Left colon (tissue), 2 donors: ENCODE results near the gene RIT1. TPM values are rescaled to one million over a fixed set of nuclear protein-coding genes. Genes with fewer than 3 reads are reported as not detected.

ENCODE experiments used
- ATAC-seq: fragments of 200-7000 bp; cut with Tn5 transposase; one replicate; pipeline ENCODE4 v1.9.1; 2020; ENCODE audit warnings: mild to moderate bottlenecking, moderate library complexity
- DNase-seq, 2 donors: peaks; one replicate each; pipeline ENCODE4 v3.0.0-alpha.2; 2020
- intact Hi-C, 2 donors: fragments of 100-400 bp; cut with DNase I in 1 of 2; cut with micrococcal nuclease in 1 of 2; formaldehyde crosslinking; loops; one replicate each; pipeline versions ENCODE4 v1.11.2 to v1.14.0; 2022; cut with DNase I, micrococcal nuclease
- long read RNA-seq: library from polyadenylated mRNA; unstranded; transcript quantifications from one replicate; pipeline ENCODE4 v2.0.0, GENCODE V29; 2021
- total RNA-seq, 2 donors: library from RNA; stranded (reverse); fragmentation: NEBNext Ultra II Directional; extraction: Animal tissue kit (Norgen Biotek cat#: 25700); gene quantifications; one replicate each; pipeline ENCODE4 v1.2.1, GENCODE V29; 2021
- donor health status: DM: no; HTN: no; CAD: no.
- donor health status: DM: yes; HTN: yes; CAD: no.

The RIT1 gene
- 10 to 100 TPM; 21.5 to 26.3 TPM for total RNA-seq
- long read RNA-seq, transcript RIT1-202 (6 exons, 3,445 nt), result major isoform, 10 of 10 reads
- long read RNA-seq, partial matches to known transcripts, result 0 of 10 reads
- long read RNA-seq, other reads (novel, unspliced or antisense), result 0 of 10 reads

GRCh38 chr1:155911156-155912055 lies at the start of gene RIT1:
RIT1 (minus strand) TSS chr1:155911349; CDS start chr1:155910761, 588 bp downstream.
- intact Hi-C loops, result no loop called here
- DNase-seq (peak; percentile 90 to 94), ATAC-seq (peak; percentile 96)

GRCh38 chr1:155960081-155960745 lies 49.1 kb upstream of the RIT1 start:
- intact Hi-C loops, result no loop called here
- ATAC-seq (no peak), DNase-seq (no peak)

GRCh38 chr1:155957411-155957915 lies 46.3 kb upstream of the RIT1 start:
- ATAC-seq, result no peak
- intact Hi-C loops, result no loop called here
- no peak for DNase-seq

- intact Hi-C loops, result no loop called here
- ATAC-seq, result no peak
Measured at GRCh38 chr1:155954645-155955044, 43.5 kb upstream of the RIT1 start.

GRCh38 chr1:155952505-155952890 lies 41.3 kb upstream of the RIT1 start:
- ATAC-seq (no peak), DNase-seq (no peak)
- intact Hi-C loops, result no loop called here

More at GRCh38 chr1:155954645-155955044, 43.5 kb upstream of the RIT1 start:
- DNase-seq, result no peak

GRCh38 chr1:155951753-155952504 lies 40.8 kb upstream of the RIT1 start:
- intact Hi-C loops, result no loop called here
- ATAC-seq (peak; percentile 14), DNase-seq (no peak)

- no peak for DNase-seq
- no peak for ATAC-seq
- intact Hi-C loops, result no loop called here
Measured at GRCh38 chr1:155950829-155951228, 39.7 kb upstream of the RIT1 start.

- intact Hi-C loops, result no loop called here
- ATAC-seq, result no peak
- DNase-seq, result no peak
Measured at GRCh38 chr1:155947741-155948140, 36.6 kb upstream of the RIT1 start.

GRCh38 chr1:155947292-155947691 lies 36.1 kb upstream of the RIT1 start:
- ATAC-seq, result no peak
- no peak for DNase-seq
- intact Hi-C loops, result no loop called here

- intact Hi-C loops, result no loop called here
- DNase-seq (no peak), ATAC-seq (no peak)
Measured at GRCh38 chr1:155946633-155947219, 35.6 kb upstream of the RIT1 start.

GRCh38 chr1:155944444-155944799 lies 33.3 kb upstream of the RIT1 start:
- DNase-seq, result no peak

GRCh38 chr1:155942578-155943141 lies 31.5 kb upstream of the RIT1 start:
- ATAC-seq (peak; percentile 48), DNase-seq (peak; percentile 75 to 78)
- intact Hi-C loops, result no loop called here

More at GRCh38 chr1:155944444-155944799, 33.3 kb upstream of the RIT1 start:
- ATAC-seq, result no peak
- intact Hi-C loops, result no loop called here

GRCh38 chr1:155941845-155942531 lies 30.8 kb upstream of the RIT1 start:
- intact Hi-C loops, result no loop called here
- peak; percentile 47 to 55 for DNase-seq
- ATAC-seq, result peak; percentile 38

GRCh38 chr1:155940993-155941844 lies 30.1 kb upstream of the RIT1 start, which contains the start of gene RXFP4:
RXFP4 (plus strand) TSS chr1:155941638; CDS start chr1:155941710, 72 bp downstream.
- peak; percentile 87 to 93 for DNase-seq
- intact Hi-C loops, result no loop called here
- ATAC-seq, result peak; percentile 68

- DNase-seq, result peak; percentile 46 to 68
- intact Hi-C loops, result no loop called here
- peak; percentile 65 for ATAC-seq
Measured at GRCh38 chr1:155940482-155940992, 29.4 kb upstream of the RIT1 start.

GRCh38 chr1:155938220-155938627 lies 27.1 kb upstream of the RIT1 start:
- intact Hi-C loops, result loop anchor here (5.0 to 10.0 kb wide), 2 partner anchors 47 to 49 kb away; no protein-coding TSS in a partner anchor
- no peak for DNase-seq
- no peak for ATAC-seq
